Anterior cingulate cortex (tissue), 58 donors: ENCODE results near the gene FBXW4.

Source experiments
- DNase-seq, 58 donors: peaks; one replicate each; lab custom pipeline; 2025; lab: John Stamatoyannopoulos, UW

FBXW4 gene

DNA sequence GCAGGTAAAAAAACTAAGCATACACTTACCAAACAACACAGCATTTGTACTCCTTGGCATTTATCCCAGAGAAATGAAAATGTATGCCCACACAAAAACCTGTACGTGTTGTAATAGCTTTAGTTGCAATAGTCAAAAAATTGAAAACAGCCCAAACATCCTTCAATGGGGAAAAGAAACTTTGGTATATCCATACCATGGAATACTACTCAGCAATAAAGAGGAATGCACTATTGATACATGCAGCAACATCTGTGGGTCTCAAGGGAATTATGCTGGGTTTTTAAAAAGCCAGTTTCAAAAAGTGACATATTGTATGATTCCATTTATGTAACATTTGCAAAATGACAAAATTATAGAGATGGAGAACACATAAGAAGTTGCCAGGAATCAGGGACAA, 71.4 kb downstream of the FBXW4 start:
- DNase-seq: no peak

DNA sequence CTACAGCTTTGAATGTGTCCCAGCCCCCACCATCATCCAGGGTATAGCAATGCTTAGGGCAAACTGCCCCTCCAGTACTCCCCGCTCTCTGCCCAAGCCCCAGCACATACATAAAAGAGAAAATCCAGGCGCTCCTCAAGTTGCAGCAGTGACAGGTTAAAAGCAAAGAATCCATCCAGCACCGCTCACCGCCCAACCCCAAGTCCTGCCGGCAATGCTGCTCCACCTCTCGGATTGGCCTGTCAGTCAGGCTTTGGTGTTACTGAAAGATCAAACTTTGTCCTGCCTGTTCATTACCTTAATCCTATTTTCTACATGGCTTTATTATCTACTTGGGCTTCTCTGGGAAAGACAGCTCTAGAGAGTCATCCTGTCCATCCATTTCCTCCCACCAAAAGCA, 75.0 kb downstream of the FBXW4 start:
- DNase-seq: no peak

- no peak for DNase-seq
Measured at GRCh38 chr10:101618871-101619270, 76.1 kb downstream of the FBXW4 start.

DNA sequence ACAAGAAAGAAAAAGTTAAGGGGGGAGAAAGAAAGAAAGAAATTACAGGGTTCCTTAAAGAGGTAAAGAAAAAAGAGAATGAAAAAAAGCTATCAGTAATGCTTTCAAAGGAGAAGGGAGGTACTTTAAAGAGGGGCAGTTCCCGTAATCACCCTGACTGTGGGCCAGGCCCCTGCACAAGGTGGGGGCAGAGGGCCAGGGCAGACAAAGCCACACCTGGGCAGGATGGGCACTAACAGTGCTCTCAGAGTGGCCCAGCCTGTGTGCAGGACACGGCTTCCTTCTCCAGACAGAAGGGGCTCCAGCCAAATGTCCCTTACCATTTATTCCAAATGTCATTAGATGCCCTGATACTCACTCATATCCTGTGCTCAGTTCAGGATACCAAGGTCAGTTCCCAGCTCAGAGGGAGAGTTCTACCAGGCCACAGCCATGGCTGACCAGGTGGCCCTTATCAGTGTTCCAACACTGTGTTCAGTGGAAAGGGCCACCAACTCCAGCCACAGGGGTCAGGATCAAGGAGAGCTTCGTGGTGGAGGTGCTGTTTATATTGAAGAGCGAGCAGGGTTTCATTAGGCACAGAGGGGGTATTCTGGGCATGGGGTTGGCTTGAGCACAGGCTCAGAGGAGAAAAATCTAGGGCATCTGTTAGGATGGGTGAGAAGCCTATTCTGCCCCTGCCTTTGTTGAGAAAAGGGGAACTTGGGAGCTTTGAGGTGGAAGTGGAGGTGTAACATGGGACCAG, 77.0 kb downstream of the FBXW4 start:
- DNase-seq: no peak

- DNase-seq: no peak
Measured at GRCh38 chr10:101617102-101617823, 77.7 kb downstream of the FBXW4 start.

DNA sequence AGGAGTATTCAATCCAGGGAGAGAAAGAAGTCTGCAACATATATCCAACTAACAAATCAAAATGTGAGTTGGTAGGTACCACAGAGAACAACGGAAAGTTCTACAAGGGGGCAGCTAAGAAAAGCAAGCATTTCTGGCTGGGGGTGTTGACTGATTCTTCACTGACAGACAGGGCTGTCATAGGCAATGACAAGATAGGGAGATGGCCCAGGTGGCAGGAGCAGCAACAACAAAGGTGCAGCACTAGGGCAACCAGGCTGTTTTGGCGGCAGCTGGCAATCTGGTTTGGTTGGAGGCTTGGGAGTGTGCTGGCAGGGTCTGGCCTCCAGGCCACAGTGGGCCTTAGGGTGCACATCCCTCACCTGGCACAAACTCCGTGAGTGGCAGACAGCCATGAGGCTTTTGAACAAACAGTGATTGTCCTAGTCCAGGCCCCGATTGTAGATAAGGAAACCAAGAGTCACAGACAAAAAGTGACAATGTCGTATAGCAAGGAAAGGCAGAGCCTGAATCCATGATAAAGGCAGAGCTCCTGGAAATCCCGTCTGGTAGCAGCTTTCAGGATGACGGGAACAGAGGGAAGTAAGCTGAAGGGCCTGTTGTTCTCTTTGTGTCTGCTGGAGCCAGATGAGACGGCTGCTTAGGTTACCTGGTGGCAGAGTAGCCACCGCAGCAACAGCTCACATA, 78.4 kb downstream of the FBXW4 start:
- no peak for DNase-seq

GRCh38 chr10:101615525-101616116, 79.3 kb downstream of the FBXW4 start:
- peak in 1 of 58 donors; percentile 15 for DNase-seq

GRCh38 chr10:101614663-101615524, 80.1 kb downstream of the FBXW4 start:
- peak in 3 of 58 donors; percentile 13 to 22 (median 14) for DNase-seq

GRCh38 chr10:101613646-101614045, 81.3 kb downstream of the FBXW4 start:
- DNase-seq: no peak

DNA sequence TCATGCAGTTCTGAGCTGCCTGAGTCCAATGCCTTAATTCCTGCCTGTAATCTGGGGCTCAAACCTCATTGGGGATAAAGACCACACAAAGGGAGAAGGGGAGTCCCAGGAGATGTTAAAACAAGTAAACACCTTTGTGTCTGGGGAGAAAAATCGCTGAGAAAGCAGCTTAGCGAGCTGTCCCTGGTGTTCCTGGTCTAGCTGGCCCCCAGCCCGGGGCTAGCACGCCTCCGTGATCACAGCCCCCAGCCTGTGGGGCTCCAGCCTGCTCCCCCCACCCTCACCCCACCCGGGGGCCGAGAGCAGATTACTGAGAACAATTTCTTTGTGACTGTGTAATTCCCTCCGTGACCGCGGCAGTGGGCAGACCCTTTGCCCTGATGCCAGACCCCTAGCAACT, 82.1 kb downstream of the FBXW4 start:
- peak in 1 of 58 donors; percentile 17 for DNase-seq

GRCh38 chr10:101612086-101612485, 82.9 kb downstream of the FBXW4 start:
- DNase-seq: no peak

DNA sequence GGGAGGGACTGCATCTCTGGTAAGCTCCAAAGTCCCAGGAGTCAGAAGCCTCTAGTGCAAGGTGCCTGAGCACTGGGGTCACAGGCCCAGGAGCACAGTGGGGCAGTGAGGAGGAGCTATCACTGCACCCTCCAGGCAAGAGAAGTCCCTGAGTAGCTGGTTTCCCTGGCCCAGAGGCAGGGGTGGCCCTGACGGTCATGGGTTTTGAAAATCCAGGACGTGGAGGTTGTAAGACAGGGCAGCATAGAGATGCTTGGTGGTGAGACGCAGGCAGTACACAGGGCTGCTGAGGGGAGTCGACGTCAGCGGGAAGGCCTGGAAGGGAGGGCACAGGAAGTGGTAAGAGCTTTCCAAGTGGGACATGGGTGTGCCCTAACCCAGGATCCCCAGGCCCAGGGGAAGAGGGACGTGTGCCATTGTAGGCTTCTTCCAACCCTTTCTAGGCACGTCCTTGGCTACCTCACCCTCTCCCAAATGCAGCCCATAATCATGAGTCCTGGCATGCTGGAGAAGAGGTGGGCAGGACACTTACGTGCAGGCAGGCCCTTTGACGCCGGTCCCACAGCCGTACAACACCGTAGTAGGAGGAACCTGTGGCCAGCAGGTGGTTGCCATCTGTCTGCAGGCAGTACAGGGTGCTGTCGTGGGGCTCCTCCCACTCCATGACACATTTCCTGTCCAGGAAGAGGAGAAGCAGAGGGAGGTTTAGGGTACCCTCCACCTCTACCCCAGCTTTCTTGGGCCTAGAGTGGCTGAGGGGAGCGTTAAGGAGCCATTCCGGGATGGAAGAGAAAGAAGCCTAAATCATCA, 83.7 kb downstream of the FBXW4 start:
- no peak for DNase-seq

DNA sequence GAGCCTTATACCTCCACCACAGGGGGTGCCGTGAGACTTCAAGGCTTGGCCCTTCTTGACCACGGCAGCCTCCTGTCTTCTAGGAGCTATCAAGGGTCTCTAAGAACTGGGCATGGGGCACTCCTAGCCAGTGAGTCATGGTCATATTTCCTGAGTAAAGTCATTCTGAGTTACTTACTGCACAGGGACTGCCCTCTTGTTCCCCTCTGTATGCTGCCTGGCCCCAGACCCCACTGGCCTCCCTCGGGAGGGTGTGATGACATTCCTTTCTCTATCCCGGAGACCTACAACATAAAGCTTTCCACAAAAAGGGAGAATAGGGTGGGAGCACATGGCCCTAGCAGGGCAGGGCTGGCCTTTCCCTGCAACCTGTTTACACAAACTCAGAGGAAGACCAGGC, 85.5 kb downstream of the FBXW4 start:
- no peak for DNase-seq

- no peak for DNase-seq
Measured at GRCh38 chr10:101607124-101607523, 87.8 kb downstream of the FBXW4 start.

- peak in 57 of 58 donors; percentile 8 to 85 (median 57) for DNase-seq
Measured at GRCh38 chr10:101602761-101603398, 92.1 kb downstream of the FBXW4 start.

GRCh38 chr10:101601541-101601940, 93.4 kb downstream of the FBXW4 start:
- peak in 1 of 58 donors; percentile 18 for DNase-seq

GRCh38 chr10:101597091-101597900, 97.7 kb downstream of the FBXW4 start:
- DNase-seq: no peak
